Head of caudate nucleus (tissue), 42 donors: ENCODE measurements around the gene CHAF1B.
"Not testable (repeated sequence)": the region's sequence is repeated elsewhere in the genome, so short reads cannot be mapped to it uniquely, and the experiment has no call there.

Experiments
- DNase-seq, 42 donors: peaks; one replicate each; pipeline versions ENCODE4 v3.0.0 to v3.0.0-alpha.2; 2020 to 2021; ENCODE audit warnings: mixed read lengths in 7 of 42
- intact Hi-C: fragments of 100-400 bp; cut with DNase I; formaldehyde crosslinking; loops from one replicate; pipeline ENCODE4 v1.15.0; 2022

The CHAF1B gene

DNA sequence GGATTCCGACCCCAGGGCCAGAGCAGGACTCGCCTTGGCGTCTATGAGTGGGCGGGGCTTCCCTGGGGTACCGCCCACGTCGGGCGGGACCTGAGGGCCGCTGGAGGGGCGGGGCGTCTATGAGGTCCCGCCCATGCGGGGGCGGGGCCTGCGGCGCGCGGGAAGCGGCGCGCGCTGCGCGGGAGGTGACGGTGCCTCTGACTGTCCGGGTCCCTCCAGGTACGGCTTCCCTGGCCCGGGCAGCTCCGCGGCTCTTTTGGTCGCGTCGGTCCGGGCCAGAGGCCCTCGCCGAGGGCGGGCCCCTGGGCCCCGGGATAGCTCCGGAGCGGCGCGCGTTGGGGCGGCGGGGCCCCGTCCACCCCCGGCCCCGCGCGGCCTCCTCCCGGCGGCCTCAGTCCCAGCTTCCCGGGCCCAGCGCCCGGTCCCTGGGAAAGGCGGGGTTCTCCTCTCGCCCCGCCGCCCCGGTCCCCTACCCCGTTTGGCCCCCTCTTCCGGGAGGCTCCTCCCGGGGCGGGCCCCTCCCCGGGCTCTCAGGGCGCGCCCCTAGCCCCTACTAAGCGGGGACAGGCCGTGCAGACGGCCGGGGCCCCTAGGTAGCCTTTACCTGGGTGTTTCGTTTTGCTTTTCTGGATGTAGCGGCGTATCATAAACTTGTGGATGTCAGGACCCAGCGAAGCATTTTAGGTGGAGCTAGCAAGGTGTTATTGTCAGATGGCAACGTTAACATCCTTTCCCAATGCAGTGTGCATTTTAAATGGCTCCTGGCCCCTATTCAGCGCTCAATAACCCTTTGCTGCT is at the start of gene CHAF1B:
Gene CHAF1B, plus strand, starts transcription at position 160 of the 798 bp plus-strand sequence. CDS start 745 bp downstream, outside the sequence.
- intact Hi-C loops, result no loop called here
- DNase-seq, result peak; percentile 40 to 90 (median 76)

DNA sequence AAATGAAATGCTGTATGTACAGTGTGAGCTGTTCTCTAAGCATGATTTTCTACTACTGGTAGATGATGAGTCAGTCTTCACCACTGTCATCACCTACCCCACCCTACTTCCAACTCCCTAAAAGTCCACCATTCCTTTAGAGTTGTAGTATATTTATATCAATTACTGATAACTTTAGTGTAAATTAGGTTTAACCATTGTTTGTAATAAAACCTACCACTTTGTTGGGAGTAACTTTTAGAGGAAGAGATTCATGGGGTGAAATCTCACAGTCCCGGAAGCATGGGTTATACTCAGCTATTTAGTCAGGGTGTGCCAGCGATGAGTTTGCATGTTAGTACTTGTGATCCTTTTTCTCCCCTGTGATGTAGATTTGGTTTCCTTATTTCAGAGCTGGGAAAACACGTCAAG is 48.1 kb upstream of the CHAF1B start:
- intact Hi-C loops, result no loop called here
- DNase-seq, result no peak

DNA sequence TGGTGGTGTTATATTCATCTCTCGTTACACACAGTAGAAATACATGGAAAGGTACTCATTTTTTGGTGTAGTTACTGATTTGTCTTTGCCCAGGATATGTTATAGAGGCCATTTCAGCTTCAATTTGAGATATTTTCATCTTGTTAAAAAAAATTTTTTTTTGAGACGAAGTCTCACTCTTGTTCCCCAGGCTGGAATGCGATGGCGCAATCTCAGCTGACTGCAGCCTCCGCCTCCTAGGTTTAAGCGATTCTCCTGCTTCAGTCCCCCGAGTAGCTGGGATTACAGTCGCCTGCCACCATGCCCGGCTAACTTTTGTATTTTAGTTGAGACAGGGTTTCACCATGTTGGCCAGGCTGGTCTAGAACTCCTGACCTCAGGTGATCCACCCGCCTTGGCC is 46.2 kb upstream of the CHAF1B start:
- intact Hi-C loops, result no loop called here
- DNase-seq, result no peak

DNA sequence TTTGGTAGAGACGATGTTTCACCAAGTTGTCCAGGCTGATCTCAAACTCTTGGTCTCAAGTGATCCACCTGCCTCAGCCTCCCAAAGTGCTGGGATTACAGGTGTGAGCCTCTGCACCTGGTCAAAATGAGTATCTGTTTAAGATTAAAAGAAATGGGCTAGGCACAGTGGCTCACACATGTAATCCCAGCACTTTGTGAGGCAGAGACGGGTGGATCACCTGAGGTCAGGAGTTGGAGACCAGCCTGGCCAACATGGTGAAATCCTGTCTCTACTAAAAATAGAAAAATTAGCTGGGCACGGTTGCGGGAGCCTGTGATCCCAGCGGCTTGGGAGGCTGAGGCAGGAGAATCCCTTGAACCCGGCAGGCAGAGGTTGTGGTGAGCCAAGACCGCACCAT is 42.6 kb upstream of the CHAF1B start:
- DNase-seq, intact Hi-C loops: not testable (repeated sequence)

DNA sequence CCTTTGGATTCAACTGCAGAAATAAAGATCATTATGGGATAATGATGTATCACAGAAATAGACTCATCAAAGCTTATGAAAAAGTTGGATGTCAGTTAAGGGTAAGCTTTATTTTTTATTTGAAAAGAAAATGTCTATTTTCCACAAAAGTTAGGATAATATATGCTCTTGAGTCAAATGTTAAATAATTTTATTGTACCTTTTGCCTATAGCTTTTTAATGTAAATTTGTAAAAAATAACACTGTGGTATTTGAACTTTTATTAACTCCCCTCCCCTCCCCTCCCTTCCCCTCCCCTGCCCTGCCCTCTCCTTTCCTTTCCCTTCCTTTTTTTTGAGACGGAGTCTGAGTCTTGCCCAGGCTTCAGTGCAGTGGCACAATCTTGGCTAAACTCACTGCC is 40.3 kb upstream of the CHAF1B start:
- no peak for DNase-seq
- intact Hi-C loops, result no loop called here

DNA sequence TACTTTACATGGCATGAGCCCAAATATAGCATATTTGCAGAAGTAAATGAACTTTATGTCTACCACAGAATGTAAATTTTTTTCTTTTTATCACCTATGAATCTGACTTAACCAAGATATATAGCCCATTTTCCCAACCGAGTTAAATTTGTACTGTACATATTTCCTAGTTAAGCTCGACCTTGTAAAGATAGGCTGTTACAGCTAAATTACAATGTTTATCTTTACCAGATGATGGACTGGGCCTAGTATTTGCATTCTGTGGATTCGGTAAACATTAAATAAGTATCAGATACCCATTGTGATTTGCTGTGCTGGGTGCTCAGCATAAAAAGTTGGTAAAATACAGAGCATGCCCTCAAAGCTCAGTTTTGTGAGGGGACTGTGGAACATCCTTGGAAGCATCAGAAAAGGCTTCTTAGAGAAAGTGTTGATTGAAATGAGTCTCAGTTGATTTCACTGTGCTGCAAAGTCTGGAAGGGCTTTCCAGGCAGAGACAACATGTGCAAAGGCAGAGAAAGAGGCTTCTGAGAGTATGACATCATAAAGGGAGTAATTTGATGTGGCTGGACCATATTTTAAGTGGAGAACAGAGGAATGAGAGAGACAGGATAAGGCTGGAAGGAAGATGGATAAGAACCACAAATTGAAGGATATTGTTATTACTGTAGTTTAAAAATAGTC is 37.8 kb upstream of the CHAF1B start:
- intact Hi-C loops, result no loop called here
- DNase-seq, result no peak

DNA sequence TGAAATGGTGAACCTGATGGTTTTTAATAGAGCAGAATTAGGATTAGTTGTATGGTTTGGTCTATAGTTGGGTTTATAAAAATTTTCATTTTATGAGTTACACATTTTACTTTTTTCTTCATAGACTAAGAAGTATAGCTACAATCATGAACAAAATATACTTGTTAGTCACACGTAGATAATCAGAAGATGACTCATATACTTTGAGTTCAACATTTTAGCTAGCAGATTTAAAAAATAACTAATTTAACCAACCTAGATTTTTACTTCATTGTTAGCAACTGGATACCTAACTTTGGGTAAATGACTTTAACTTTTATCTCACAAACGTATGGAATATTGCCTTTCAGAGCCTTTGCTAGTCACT is 37.2 kb upstream of the CHAF1B start:
- intact Hi-C loops, result no loop called here
- DNase-seq, result no peak

DNA sequence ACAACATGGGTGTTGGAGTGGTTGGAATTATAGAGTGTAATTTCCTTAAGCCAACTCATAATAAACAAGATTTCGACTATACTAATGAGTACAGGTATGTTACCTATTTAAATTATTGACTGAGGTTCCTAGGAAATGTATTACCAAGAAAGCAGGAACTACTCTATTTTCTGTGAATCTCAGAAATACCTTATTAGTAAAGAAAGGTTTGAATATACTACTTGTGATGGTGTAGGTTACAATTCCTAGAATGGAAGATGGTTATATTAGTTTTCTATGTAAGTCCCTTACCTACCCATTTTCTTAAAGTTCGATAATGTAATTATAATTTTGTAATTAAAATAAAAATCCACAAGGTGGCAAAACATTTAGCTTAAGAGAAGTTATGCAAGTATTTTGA is 35.9 kb upstream of the CHAF1B start:
- no peak for DNase-seq
- intact Hi-C loops, result no loop called here

DNA sequence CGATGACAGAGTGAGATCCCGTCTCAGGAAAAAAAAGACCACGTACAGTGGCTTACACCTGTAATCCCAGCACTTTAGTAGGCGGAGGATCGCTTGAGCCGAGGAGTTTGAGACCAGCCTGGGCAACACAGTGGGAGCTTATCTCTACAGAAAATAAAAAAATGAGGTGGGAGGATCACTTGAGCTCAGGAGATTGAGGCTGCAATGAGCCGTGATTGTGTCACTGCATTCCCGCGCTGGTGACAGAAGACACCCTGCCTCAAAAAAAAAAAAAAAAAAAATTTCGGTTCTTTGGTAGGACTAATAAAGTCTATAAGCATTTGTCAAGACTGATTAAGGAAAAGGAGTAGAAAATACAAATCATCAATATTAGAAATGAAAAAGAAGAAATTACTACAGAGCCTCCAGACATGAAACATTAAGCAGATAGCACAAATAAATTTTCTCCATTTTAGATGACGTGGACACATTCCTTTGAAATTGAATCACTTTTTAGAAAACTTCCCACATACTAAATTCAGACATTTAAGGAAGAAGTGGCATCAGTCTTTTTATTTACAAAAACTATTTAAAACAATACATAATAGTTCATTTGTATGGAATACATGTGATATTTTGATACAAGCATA is 34.8 kb upstream of the CHAF1B start:
- no peak for DNase-seq
- intact Hi-C loops, result no loop called here

DNA sequence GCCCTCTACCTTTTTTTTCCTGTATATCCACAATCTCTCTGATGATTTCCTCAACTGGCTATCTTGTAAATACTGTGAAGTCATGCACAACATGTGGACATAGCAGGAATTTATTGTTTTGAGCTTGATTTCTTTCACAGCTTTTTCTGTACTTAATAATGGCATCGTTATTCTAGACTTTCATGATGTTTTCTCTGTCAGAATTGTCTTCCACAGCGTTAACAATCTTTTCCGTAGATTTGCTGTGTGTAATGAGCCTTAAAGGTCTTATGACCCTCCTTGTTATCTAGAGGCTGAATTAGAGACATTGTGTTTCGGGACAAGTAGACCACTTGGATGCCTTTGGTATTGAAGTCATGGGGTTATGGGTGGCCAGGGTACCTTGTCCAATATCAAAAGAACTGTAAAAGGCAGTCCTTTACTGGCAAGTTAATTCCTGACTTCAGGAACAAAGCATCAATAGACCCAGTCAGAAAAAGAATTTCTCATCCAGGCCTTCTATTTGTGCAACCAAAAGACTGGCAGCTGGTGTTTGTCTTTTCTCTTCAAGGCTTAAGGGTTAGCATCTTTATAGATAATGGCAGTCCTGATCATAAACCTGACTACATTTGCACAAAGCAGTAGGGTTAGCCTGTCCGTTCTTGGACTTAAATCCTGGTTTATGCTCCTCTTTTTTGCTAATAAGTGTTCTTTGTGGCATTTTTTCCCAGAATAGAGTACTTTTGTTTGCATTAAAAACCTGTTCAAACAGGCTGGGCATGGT is 30.1 kb upstream of the CHAF1B start:
- no peak for DNase-seq

DNA sequence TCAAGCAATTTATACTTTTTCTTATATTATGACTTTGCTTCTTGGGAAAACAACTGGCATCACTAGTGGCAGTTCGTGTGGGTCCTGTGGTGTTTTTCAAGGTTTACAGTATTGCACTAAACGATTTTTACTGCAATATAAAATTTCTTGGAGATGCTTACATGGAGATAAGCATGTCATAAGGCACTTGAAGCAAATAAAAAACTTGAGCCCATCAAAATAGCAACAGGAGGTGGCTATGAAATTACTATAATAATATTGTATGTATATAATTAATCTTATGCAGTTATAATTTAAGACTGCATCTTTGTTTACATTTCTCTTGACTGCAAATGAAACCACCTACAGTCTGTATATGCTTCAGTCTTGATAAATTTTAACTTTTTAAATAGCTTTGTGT is 29.3 kb upstream of the CHAF1B start:
- intact Hi-C loops, result no loop called here

More for the DNA sequence above, 30.1 kb upstream of the CHAF1B start:
- intact Hi-C loops, result no loop called here

DNA sequence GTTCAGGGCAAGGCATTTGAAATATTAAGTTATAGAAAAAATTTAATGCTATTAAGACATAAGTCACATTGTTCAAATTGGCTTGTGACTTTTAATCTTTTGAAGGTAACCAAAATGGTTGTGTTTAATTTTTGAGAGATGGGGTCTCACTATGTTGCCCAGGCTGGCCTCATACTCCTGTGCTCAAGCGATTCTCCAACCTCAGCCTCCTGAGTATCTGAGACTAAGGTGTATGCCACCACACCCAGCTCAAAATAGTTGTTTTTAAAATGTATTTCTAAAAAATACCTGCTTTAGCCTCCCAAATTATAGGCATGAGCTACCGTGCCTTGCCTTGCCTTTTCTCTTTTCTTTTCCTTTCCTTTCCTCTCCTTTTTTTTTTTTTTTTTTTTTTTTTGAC is 26.0 kb upstream of the CHAF1B start:
- intact Hi-C loops, result no loop called here
- no peak for DNase-seq

More for the DNA sequence above, 29.3 kb upstream of the CHAF1B start:
- DNase-seq, result no peak

DNA sequence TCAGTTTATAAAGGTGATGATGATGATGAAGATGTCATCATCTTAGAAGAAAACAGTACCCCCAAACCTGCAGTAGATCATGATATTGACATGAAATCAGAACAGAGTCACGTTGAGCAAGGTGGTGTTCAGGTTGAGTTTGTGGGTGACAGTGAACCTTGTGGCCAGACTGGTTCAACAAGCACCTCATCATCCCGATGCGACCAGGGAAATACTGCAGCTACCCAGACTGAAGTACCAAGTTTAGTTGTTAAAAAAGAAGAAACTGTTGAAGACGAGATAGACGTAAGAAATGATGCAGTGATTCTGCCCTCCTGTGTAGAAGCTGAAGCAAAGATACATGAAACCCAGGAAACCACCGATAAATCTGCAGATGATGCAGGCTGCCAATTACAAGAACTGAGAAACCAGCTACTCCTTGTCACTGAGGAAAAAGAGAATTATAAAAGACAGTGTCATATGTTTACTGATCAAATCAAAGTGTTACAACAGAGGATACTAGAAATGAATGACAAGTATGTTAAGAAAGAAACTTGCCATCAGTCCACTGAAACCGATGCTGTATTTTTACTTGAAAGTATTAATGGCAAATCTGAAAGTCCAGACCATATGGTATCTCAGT is 16.0 kb upstream of the CHAF1B start:
- intact Hi-C loops, result no loop called here
- no peak for DNase-seq

DNA sequence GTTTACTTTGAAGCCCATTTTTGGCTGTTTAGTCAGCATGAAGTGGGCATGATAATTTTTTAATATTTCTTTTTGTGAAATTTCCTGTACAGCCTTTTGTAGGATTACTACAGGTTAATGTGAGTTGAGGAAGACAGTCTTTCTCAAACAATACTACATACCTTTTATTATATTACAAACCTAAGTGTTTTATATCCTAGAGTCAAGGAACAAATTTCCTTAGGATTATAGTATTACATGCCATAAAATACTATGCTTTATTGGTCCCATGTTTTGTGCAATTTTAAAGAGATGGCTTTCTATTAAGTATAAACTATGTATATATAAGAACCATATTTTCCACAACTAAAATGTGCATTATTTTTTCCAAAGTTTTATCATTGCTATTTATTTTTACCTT is 9.2 kb upstream of the CHAF1B start:
- intact Hi-C loops, result no loop called here
- DNase-seq, result no peak

DNA sequence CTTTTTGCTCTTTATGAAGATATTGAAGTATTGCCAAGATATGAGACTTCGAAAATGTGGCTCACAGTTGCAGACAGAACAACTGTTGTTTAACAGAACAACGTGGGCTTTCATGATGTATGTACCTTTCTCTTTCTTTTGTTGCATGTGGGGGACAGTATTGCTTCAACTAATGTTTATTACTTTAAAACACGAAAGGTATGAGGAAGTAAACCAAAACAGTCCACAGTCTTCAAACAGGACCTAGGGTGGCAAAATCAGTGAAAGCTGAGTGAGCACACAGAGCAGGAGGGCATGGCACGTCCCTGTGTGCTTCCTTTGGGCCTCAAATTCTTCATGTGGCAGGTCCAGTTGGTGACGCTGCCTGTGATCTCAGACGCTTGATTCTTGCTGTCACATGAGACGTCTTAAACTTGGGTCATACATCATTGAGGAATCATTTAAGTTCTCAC is 7.8 kb upstream of the CHAF1B start:
- no peak for DNase-seq
- intact Hi-C loops, result no loop called here

DNA sequence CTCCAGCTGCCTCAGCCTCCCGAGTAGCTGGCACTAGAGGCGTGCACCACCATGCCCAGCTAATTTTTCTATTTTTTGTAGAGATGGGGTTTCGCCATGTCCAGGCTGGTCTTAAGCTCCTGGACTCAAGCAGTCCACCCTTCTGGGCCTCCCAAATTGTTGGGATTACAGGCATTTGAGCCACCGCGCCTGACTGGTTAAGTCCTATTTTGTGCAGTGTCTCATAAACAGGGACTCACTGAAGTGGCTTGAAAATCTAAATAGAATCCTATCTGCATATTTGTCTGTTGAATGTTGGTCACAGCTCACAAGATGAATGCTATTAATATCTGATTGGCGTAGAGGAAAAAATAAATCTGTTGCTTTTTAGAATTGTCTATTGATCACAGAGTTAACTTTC is 5.9 kb upstream of the CHAF1B start:
- no peak for DNase-seq
- intact Hi-C loops, result no loop called here

DNA sequence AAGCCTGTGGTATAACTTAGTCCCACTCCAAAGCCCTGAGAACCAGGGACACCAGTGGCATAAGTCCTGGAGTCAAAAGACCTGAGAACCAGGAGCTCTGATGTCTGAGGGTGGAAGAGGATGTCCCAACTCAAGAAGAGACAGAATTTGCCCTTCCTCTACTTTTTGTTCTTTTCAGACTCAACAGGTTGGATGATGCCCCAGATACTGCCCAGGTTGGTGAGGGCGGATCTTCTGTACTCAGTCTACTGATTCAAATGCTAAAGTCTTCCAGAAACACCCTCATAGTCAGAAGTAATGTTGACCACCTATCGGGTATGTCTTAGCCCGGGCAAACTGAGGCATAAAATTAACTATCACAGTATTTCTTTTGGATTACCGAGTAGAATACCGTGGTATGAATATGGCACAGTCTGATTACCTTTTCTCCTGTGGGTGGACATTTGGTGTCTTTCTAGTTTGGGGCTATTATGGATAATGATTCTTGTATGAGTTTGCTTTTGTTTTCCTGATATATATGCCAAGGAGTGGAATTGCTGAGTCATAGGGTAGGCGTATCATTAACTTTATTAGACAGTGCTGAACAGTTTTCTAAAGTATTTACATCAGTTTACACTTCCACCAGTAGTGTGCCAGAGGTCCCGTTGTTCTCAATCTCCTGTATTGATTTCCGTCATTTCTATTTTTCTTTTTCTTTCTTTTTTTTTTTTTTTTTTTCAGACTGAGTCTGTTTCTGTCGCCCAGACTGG is 3.2 kb upstream of the CHAF1B start:
- intact Hi-C loops, result no loop called here
- no peak for DNase-seq

DNA sequence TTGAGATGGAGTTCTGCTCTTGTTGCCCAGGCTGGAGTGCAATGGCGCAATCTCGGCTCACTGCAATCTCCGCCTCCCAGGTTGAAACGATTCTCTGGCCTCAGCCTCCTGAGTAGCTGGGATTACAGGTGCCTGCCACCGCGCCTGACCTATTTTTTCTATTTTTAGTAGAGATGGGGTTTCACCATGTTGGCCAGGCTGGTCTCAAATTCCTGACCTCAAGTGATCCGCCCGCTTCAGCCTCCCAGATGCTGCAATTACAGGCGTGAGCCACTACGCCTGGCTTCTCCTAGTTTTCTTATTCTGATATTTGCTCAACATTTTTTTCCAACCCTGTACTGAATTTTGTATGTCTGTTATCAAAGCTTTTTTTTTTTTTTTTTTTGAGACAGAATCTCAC is 2.5 kb upstream of the CHAF1B start:
- DNase-seq, intact Hi-C loops: not testable (repeated sequence)

DNA sequence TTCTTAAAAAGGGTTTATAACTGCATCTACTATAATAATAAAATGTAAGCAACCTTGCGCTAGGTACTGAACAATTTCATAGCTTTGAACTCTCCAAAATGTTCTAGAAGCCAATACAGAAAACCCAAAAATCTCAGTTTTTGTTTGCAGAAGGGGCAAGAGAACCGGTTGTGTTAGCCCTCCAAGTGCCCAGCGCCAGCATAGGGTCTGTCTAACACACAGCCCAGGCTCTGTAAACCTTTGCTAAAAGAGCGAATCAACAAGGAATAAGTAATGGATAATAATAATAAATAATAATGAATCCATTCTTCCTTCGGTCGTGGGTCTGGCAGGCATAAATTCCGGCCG is 333 bp upstream of the CHAF1B start:
- intact Hi-C loops, result no loop called here
- DNase-seq, result no peak
